Activated CD4-positive, alpha-beta T cell treated with anti-CD3 and anti-CD28 coated beads, Interleukin-10, Interleukin-2, amounts not matched to agents 100 ng/mL and 50 ng/mL, durations not matched to agents 16 hours and 8 hours (primary cell): ENCODE results near the gene PRKCE.

ENCODE experiments used
- DNase-seq: peaks from one replicate; pipeline ENCODE4 v3.0.0-alpha.2; 2020

Gene PRKCE

GRCh38 chr2:45951025-45951727 lies 299.7 kb downstream of the PRKCE start:
- no peak for DNase-seq

- no peak for DNase-seq
Observed at GRCh38 chr2:45952591-45952990, 301.1 kb downstream of the PRKCE start.

GRCh38 chr2:45953376-45954027 lies 302.0 kb downstream of the PRKCE start:
- no peak for DNase-seq

- DNase-seq: no peak
Observed at GRCh38 chr2:45954233-45954850, 302.9 kb downstream of the PRKCE start.

- no peak for DNase-seq
Observed at GRCh38 chr2:45957533-45958227, 306.2 kb downstream of the PRKCE start.

- no peak for DNase-seq
Observed at GRCh38 chr2:45960057-45960863, 308.8 kb downstream of the PRKCE start.

- DNase-seq: no peak
Observed at GRCh38 chr2:45962177-45962921, 310.9 kb downstream of the PRKCE start.

- DNase-seq: no peak
Observed at GRCh38 chr2:45963816-45964215, 312.3 kb downstream of the PRKCE start.

- DNase-seq: no peak
Observed at GRCh38 chr2:45964223-45964841, 312.9 kb downstream of the PRKCE start.

- DNase-seq: no peak
Observed at GRCh38 chr2:45964906-45965305, 313.4 kb downstream of the PRKCE start.

- DNase-seq: no peak
Observed at GRCh38 chr2:45965871-45966498, 314.5 kb downstream of the PRKCE start.

GRCh38 chr2:45968946-45969584 lies 317.6 kb downstream of the PRKCE start:
- no peak for DNase-seq

- DNase-seq: no peak
Observed at GRCh38 chr2:45973426-45973825, 322.0 kb downstream of the PRKCE start.

GRCh38 chr2:45974056-45974455 lies 322.6 kb downstream of the PRKCE start:
- no peak for DNase-seq

- DNase-seq: no peak
Observed at GRCh38 chr2:45974762-45975408, 323.4 kb downstream of the PRKCE start.

- no peak for DNase-seq
Observed at GRCh38 chr2:45975752-45976517, 324.5 kb downstream of the PRKCE start.

- DNase-seq: no peak
Observed at GRCh38 chr2:45978302-45978859, 326.9 kb downstream of the PRKCE start.

GRCh38 chr2:45979065-45979464 lies 327.6 kb downstream of the PRKCE start:
- no peak for DNase-seq
